Heart left ventricle (tissue), 16 donors: ENCODE data around the gene BARHL1. TPM values are rescaled to one million over a fixed set of nuclear protein-coding genes. Genes with fewer than 3 reads are reported as not detected.

Experiments
- ATAC-seq, 4 donors: fragments of 200-7000 bp; cut with Tn5 transposase; one replicate each; pipeline ENCODE4 v1.9.1; 2020 to 2022; ENCODE audit warnings: moderate library complexity in 4 of 4, mild to moderate bottlenecking in 3 of 4, moderate number of reproducible peaks in 1 of 4
- DNase-seq, 5 donors: peaks; one replicate each; pipeline ENCODE4 v3.0.0-alpha.2; 2020
- H3K27ac ChIP-seq, 12 donors: fragments of 200-600 bp; sonication (generic) in 4 of 12; one replicate each; pipeline versions ENCODE4 v1.5.0 to v1.8.0; 2016 to 2022; ENCODE audit warnings: mild to moderate bottlenecking in 2 of 12
- H3K27me3 ChIP-seq, 9 donors: fragments of 200-600 bp; sonication (generic) in 2 of 9; one replicate each; pipeline versions ENCODE4 v1.5.1 to v1.8.0; 2016 to 2022; ENCODE audit warnings: mild to moderate bottlenecking in 3 of 9
- H3K36me3 ChIP-seq, 9 donors: fragments of 200-600 bp; sonication (generic) in 2 of 9; one replicate each; pipeline versions ENCODE4 v1.5.0 to v1.8.0; 2018 to 2022; ENCODE audit warnings: mild to moderate bottlenecking in 2 of 9
- H3K4me1 ChIP-seq, 12 donors: fragments of 200-600 bp; sonication (generic) in 4 of 12; one replicate each; pipeline versions ENCODE4 v1.5.0 to v1.8.0; 2016 to 2022; ENCODE audit warnings: mild to moderate bottlenecking in 3 of 12
- H3K4me3 ChIP-seq, 12 donors: fragments of 200-600 bp; sonication (generic) in 4 of 12; one replicate each; pipeline versions ENCODE4 v1.5.0 to v1.8.0; 2017 to 2022; ENCODE audit warnings: mild to moderate bottlenecking in 9 of 12, moderate library complexity in 4 of 12
- H3K9me3 ChIP-seq, 12 donors: fragments of 200-600 bp; sonication (generic) in 4 of 12; one replicate each; pipeline versions ENCODE4 v1.5.0 to v1.8.0; 2016 to 2022; ENCODE audit warnings: mild to moderate bottlenecking in 1 of 12
- POLR2A ChIP-seq, 2 donors: fragments of 450-650 bp; IDR thresholded peaks; one replicate each; pipeline ENCODE4 v1.6.1; 2017; ENCODE audit warnings: antibody characterized with exemption in 2 of 2, mild to moderate bottlenecking in 2 of 2, moderate library complexity in 2 of 2
- WGBS, 4 donors: extraction: QIAGEN DNeasy Blood & Tissue Kit in 2 of 4; methylation state at CpG; one replicate each; pipeline versions ENCODE4 v1.1.5 to v1.1.7; 2013 to 2018; 5-methylcytosine and 5-hydroxymethylcytosine counted together
- intact Hi-C, 10 donors: fragments of 100-400 bp; cut with DNase I; formaldehyde crosslinking; loops; one replicate each; pipeline versions ENCODE4 v1.11.1 to v1.14.2; 2022
- polyA plus RNA-seq, 2 donors: library from polyadenylated mRNA; stranded (reverse); fragments of 200-250 nt; gene quantifications; one replicate each; pipeline ENCODE4 v1.2.3, GENCODE V29; 2013
- total RNA-seq, 9 donors: library from RNA; depleted of rRNA in 2 of 9; stranded (reverse); fragments of >200 nt in 2 of 9; fragmentation: NEBNext Ultra II Directional in 3 of 9; extraction: Animal tissue kit (Norgen Biotek cat#: 25700) in 3 of 9; gene quantifications; one replicate each; pipeline versions ENCODE4 v1.1.0 to v1.2.4, GENCODE V29; 2016 to 2023
- TF ChIP-seq, protein P1 (sequence below), 12 donors: fragments of 200-600 bp; sonication (generic) in 4 of 12; IDR thresholded peaks; one replicate each; pipeline versions ENCODE4 v1.5.0 to v1.8.0; 2018 to 2022; ENCODE audit warnings: antibody characterized with exemption in 12 of 12, mild to moderate bottlenecking in 5 of 12
- donor health status: ischemic (EF 13 %, LVEDD 7.1; RV severe dilation, severe dysfunction).
- donor health status: healthy with polysubstance abuse.
- donor health status: DM: no; HTN: yes; CAD: no.
- donor health status: DM: no; HTN: no; CAD: no.
- donor health status: ischemic (EF 25% LVEDD 6.9; RV normal size, moderate dysfunction).
- donor health status: ischemic (EF 25% LVEDD 5.7; RV mildly dilated, moderate dysfunction).
- donor health status: healthy.
- donor health status: DM: yes; HTN: yes; CAD: no.
- donor health status: ischemic (EF 35%, LVEDD 5.7; RV mildly dilated, moderate dysfunction).
- donor health status: nonischemic (EF 11% LVEDD 7.7; RV severe dilation, severe dysfunction).
- donor health status: DM: yes; HTN: yes; CAD: no.
- donor health status: PGD.
- donor health status: ischemic (EF 29% LVEDD 5.4; RV normal size, mild dysfunction).
- donor health status: nonischemic (EF 23%, LVEDD 6.1; RV moderate dilation, normal function).

BARHL1 gene
- total and polyA plus RNA-seq, 11 donors: not detected

DNA sequence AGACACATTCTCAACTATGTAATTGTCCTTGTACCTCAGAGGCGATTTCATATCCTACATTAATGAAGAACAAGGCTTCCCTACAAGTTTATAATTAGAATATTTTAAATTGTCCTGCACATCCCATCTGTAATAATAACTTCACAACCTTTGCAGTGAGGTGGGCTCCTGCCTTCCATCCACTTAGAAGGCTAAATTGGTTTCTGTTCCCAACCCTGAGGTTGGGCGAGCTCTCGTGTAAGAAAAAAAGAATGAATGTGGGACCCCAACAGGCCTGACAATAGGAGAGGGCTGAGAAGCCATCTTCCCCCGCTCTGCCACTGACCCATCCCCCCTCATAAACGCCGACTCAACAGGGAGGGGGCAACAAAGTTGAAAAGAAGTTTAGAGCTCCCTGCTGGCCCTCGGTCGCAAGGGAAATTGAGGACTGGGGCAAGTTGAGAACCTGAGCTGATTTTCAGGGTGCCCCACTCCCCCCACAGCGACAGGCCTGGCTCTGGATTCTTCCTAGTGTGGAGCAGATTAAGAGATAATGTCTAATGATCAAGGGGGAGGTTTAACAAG, 9.4 kb downstream of the BARHL1 start:
- WGBS, 4 donors: 59 to 65% (median 61%) methylated on average over 9 of the region's 9 CpGs
- peaks cover 37 to 55% (median 51%) of the 10 kb centered on the region in 9 donors for H3K27me3 ChIP-seq
- H3K4me1 ChIP-seq: peaks cover 0 to 34% (median 5%) of the 10 kb centered on the region in 12 donors
- intact Hi-C loops: no loop called here
- H3K36me3 ChIP-seq: peaks cover 0 to 38% (median 15%) of the 10 kb centered on the region in 9 donors
- ATAC-seq (no peak), DNase-seq (no peak)
- H3K4me3 ChIP-seq: no peak overlapping the region
- H3K27ac ChIP-seq: no peak overlapping the region
- H3K9me3 ChIP-seq: no peaks in the 10 kb centered on the region
- no peak for TF ChIP-seq POLR2A (IDR thresholded peaks at IDR 0.05)
- TF ChIP-seq, protein P1, sequence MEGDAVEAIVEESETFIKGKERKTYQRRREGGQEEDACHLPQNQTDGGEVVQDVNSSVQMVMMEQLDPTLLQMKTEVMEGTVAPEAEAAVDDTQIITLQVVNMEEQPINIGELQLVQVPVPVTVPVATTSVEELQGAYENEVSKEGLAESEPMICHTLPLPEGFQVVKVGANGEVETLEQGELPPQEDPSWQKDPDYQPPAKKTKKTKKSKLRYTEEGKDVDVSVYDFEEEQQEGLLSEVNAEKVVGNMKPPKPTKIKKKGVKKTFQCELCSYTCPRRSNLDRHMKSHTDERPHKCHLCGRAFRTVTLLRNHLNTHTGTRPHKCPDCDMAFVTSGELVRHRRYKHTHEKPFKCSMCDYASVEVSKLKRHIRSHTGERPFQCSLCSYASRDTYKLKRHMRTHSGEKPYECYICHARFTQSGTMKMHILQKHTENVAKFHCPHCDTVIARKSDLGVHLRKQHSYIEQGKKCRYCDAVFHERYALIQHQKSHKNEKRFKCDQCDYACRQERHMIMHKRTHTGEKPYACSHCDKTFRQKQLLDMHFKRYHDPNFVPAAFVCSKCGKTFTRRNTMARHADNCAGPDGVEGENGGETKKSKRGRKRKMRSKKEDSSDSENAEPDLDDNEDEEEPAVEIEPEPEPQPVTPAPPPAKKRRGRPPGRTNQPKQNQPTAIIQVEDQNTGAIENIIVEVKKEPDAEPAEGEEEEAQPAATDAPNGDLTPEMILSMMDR (IDR thresholded peaks at IDR 0.05): no peak

GRCh38 chr9:132592451-132592850, 10.0 kb downstream of the BARHL1 start:
- TF ChIP-seq, protein P1 (IDR thresholded peaks at IDR 0.05): no peak
- TF ChIP-seq POLR2A (IDR thresholded peaks at IDR 0.05): no peak
- Histone ChIP-seq H3K4me1 (peaks cover 0 to 31% (median 8%) of the 10 kb centered on the region in 12 donors), H3K9me3 (no peaks in the 10 kb centered on the region), H3K36me3 (peaks cover 0 to 41% (median 15%) of the 10 kb centered on the region in 9 donors), H3K27ac (no peak overlapping the region), H3K27me3 (peaks cover 31 to 49% (median 45%) of the 10 kb centered on the region in 9 donors), H3K4me3 (no peak overlapping the region)
- WGBS, 4 donors: 77 to 85% (median 80%) methylated on average over 8 of the region's 8 CpGs
- ATAC-seq (no peak), DNase-seq (no peak)
- intact Hi-C loops: no loop called here

DNA sequence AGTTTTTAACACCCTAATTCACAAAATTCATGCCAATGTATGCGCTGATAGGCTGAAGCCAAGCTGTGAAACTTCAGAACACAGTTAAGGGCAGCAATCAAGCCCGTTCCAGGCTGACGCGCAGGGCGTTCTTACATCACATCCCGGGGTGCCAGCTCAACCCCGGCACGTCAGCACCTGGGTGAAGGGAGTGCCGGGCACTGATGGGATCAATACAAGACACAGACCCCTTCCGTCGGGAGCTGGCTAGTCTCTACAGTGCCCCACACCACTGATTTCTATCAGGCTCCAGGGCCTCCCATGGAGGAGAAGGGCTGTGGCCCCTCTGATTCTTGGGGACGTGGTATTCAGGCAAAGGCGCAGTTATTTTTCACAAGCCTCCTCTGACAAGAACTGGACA, 12.0 kb downstream of the BARHL1 start:
- peaks cover 0 to 32% (median 12%) of the 10 kb centered on the region in 12 donors for H3K4me1 ChIP-seq
- no peak overlapping the region for H3K4me3 ChIP-seq
- peaks cover 0 to 41% (median 15%) of the 10 kb centered on the region in 9 donors for H3K36me3 ChIP-seq
- intact Hi-C loops: no loop called here
- no peak overlapping the region for H3K27ac ChIP-seq
- no peak for DNase-seq
- H3K9me3 ChIP-seq: no peaks in the 10 kb centered on the region
- TF ChIP-seq POLR2A (IDR thresholded peaks at IDR 0.05): no peak
- TF ChIP-seq, protein P1 (IDR thresholded peaks at IDR 0.05): no peak
- H3K27me3 ChIP-seq: peaks cover 13 to 29% (median 25%) of the 10 kb centered on the region in 9 donors
- 93 to 96% (median 93%) methylated on average over 13 of the region's 13 CpGs for WGBS, 4 donors
- no peak for ATAC-seq

GRCh38 chr9:132595319-132595718, 12.9 kb downstream of the BARHL1 start:
- peaks cover 8 to 20% (median 16%) of the 10 kb centered on the region in 9 donors for H3K27me3 ChIP-seq
- WGBS, 4 donors: 81 to 87% (median 84%) methylated on average over 6 of the region's 6 CpGs
- no peak for ATAC-seq

More at GRCh38 chr9:132595319-132595718, 12.9 kb downstream of the BARHL1 start:
- TF ChIP-seq POLR2A (IDR thresholded peaks at IDR 0.05): no peak
- TF ChIP-seq, protein P1 (IDR thresholded peaks at IDR 0.05): no peak
- DNase-seq: no peak
- peaks cover 0 to 44% (median 15%) of the 10 kb centered on the region in 9 donors for H3K36me3 ChIP-seq
- H3K4me3 ChIP-seq: no peak overlapping the region
- no peak overlapping the region for H3K27ac ChIP-seq
- no peaks in the 10 kb centered on the region for H3K9me3 ChIP-seq
- peaks cover 0 to 27% (median 8%) of the 10 kb centered on the region in 12 donors for H3K4me1 ChIP-seq
- intact Hi-C loops: no loop called here
